Retinal pigment epithelial cell (primary cell): ENCODE results near the gene UNC80.

Source experiments
- DNase-seq: peaks from one replicate; pipeline ENCODE4 v3.0.0-alpha.2; 2010; ENCODE audit warnings: low read depth
- H3K4me3 ChIP-seq: 2 replicates; pipeline ENCODE4 v1.5.1; 2011; ENCODE audit warnings: mild to moderate bottlenecking, low read length, control low read depth, moderate library complexity
- TF ChIP-seq, protein P1 (sequence below): conservative IDR thresholded peaks from 2 replicates; pipeline ENCODE4 v1.5.1; 2011; ENCODE audit warnings: low read depth, low read length, control low read depth, inconsistent platforms

Gene UNC80

DNA sequence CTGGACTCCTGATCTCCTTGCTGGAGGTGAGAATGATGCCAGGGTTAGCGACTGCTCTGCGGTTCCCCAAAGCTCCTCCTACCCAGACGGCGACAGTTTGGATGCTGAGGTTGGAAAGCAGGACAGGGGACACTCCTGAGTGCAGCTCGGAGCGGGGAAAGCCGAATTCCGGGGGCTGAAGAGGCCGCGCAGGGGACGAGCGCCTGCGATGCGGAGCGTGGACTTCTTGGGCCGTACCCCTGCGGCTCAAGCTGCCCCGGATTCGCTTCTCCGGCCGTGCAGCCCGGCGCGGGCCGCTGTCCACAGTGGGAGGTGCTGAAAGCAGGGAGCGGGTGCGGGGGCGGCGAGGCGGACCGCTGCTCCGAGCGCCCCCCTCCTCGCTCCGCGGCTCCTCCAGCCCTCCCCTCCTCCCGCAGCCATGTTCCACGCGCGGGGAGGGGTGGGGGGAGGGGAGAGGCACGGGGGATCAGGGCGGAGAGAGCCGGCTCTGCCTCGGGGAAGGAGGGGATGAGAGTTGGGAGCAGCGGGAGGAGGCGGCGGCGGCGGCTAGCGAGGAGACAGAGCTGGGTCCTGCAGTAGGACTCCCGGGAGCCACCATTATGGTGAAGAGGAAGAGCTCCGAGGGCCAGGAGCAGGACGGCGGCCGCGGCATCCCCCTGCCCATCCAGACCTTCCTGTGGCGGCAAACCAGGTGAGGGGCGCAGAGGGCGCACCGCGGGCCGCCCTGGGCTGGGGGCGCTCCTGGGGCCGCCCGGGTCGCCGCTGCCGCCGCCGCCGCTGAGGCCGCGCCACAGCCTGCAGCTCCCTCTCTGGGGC, at the start of gene UNC80:
UNC80 (plus strand) TSS at position 359 of the 816 bp plus-strand sequence; CDS start at position 600, 241 bp downstream.
- peak; percentile 35 for DNase-seq

DNA sequence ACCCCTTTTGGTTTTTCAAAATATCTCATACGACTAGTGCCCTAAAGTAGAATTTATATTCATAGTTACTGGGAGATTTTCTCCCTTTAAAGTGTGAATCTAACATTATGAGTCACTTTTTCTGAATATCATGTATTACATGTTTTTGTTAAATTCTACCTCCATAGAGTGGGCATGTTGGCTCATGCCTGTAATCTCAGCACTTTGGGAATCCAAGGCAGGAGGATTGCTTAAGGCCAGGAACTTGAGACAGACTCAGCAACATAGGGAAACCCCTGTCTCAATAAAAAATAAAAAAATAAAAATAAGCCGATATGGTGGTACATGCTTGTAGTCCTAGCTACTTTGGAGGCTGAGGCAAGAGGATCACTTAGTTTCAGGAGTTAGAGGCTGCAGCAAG, 45.3 kb upstream of the UNC80 start:
- DNase-seq: no peak
- TF ChIP-seq, protein P1, sequence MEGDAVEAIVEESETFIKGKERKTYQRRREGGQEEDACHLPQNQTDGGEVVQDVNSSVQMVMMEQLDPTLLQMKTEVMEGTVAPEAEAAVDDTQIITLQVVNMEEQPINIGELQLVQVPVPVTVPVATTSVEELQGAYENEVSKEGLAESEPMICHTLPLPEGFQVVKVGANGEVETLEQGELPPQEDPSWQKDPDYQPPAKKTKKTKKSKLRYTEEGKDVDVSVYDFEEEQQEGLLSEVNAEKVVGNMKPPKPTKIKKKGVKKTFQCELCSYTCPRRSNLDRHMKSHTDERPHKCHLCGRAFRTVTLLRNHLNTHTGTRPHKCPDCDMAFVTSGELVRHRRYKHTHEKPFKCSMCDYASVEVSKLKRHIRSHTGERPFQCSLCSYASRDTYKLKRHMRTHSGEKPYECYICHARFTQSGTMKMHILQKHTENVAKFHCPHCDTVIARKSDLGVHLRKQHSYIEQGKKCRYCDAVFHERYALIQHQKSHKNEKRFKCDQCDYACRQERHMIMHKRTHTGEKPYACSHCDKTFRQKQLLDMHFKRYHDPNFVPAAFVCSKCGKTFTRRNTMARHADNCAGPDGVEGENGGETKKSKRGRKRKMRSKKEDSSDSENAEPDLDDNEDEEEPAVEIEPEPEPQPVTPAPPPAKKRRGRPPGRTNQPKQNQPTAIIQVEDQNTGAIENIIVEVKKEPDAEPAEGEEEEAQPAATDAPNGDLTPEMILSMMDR: no peak
- H3K4me3 ChIP-seq: no peak overlapping the region

More for the DNA sequence above, at the start of gene UNC80:
- TF ChIP-seq, protein P1: no peak
- H3K4me3 ChIP-seq: peak within 1 kb of the TSS; percentile 65

- no peak for DNase-seq
- no peak overlapping the region for H3K4me3 ChIP-seq
- TF ChIP-seq, protein P1: no peak
Observed at GRCh38 chr2:209727077-209727476, 44.6 kb upstream of the UNC80 start.

DNA sequence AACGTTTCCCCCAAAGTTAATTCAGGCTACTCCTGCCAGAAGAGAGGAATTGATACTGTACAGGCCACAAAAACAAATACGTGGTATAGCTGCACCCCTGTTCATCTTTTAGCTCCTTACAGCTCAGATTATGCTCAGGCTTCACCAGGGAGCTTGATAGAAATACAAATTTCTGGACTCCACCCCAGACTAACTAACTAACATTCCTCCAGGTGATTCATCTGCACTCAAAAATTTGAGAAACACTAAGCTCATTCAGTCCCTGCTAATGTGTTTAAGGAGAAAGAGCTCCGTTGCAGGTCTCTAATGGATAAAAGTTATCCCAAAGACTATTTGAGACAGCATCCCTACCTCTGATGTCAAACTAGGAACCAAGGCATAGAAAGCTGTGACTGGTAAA, 36.8 kb upstream of the UNC80 start:
- H3K4me3 ChIP-seq: no peak overlapping the region
- TF ChIP-seq, protein P1: no peak
- no peak for DNase-seq

GRCh38 chr2:209741953-209742352, 29.7 kb upstream of the UNC80 start:
- DNase-seq: no peak
- TF ChIP-seq, protein P1: no peak
- no peak overlapping the region for H3K4me3 ChIP-seq

GRCh38 chr2:209753020-209753419, 18.6 kb upstream of the UNC80 start:
- TF ChIP-seq, protein P1: no peak
- no peak for DNase-seq
- H3K4me3 ChIP-seq: no peak overlapping the region

DNA sequence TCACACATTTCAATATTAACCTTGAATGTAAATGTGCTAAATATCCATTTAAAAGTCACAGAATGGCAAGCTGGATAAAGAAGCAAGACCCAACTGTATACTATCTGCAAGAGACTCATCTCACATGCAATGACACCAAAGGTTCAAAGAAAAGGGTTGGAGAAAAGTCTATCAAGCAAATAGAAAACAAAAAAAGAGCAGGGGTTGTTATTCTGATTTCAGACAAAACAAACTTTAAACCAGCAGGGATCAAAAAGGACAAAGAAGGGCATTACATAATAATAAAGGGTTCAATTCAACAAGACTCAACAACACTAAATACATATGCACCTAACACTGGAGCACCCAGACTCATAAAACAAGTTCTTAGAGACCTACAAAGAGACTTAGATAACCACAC, 14.5 kb upstream of the UNC80 start:
- no peak for DNase-seq
- no peak overlapping the region for H3K4me3 ChIP-seq
- TF ChIP-seq, protein P1: no peak
